ENCODE data around the gene ADAMTSL3. TPM values are rescaled to one million over a fixed set of nuclear protein-coding genes. Genes with fewer than 3 reads are reported as not detected.
"Not testable (repeated sequence)": the region's sequence is repeated elsewhere in the genome, so short reads cannot be mapped to it uniquely, and the experiment has no call there.

Gene ADAMTSL3
- total and polyA plus RNA-seq, 2 donors (not counting 1 experiment from before 2014, with no cell fraction given): 0.01 TPM; not detected in 1

DNA sequence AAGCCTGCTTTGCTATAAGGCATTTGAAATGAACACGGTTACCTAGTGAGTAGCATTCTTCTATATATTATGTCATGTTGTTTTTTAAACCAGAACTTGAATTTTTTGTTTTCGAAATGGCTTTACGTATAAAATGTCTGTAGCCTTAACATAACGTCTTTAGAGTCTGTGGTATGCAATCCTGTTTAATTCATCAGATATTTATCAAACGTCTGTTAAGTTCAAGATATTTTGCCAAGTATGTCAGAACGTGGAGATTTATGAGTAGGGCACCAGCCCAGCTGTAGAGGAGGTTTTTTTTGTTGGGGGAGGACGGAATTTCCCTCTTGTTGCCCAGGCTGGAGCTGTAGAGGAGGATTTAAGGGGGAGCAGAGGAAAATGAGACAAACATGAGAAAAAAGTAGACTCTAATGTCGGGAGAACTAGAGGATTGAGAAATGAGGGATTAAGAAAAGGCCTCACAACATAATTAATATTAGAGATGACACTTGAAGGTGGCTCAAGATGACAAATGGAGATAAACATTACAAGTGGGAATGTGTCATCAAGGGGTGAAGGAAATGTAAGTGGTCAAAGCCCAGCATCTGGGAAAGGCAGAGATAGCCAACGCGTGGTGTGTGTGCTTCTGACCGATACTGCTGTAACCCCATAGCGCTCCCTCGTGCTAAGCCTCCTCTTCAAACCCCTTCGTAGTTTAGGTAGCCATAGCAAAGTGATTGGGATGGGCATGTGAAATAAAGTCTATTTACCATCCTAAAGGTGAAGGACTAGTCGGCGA is 427.7 kb downstream of the ADAMTSL3 start:
- H3K9me3 ChIP-seq (ENCODE audit: control extremely low read depth in 1 of 3, control insufficient read depth in 2 of 3, insufficient read depth in 1 of 3, low read length in 2 of 3): peaks cover 0 to 5% (median 0%) of the 10 kb centered on the region in 3 donors
- ChIA-PET POLR2A (no interaction called here), CTCF (no interaction called here)
- Mint-ChIP-seq H3K27ac (no peak overlapping the region), H3K27me3 (peaks cover 62% of the 10 kb centered on the region), H3K4me1 (peaks cover 14% of the 10 kb centered on the region), H3K4me3 (no peak overlapping the region), H3K9me3 (ENCODE audit: insufficient read depth) (peaks cover 2% of the 10 kb centered on the region)
- no peak overlapping the region for H3K4me3 ChIP-seq (ENCODE audit: control extremely low read depth in 1 of 5, extremely low read depth in 1 of 5, insufficient read depth in 1 of 5, low read depth in 2 of 5, low read length in 4 of 5)
- WGBS (ENCODE audit: insufficient coverage): 98% methylated on average over 7 of the region's 16 CpGs
- H2AFZ ChIP-seq (ENCODE audit: insufficient read depth, low read depth, low read length, poor library complexity, severe bottlenecking): no peak overlapping the region
- ATAC-seq (ENCODE audit: low read depth): no peak
- H3K9ac ChIP-seq (ENCODE audit: low read length): no peak overlapping the region
- TF ChIP-seq, protein P1, sequence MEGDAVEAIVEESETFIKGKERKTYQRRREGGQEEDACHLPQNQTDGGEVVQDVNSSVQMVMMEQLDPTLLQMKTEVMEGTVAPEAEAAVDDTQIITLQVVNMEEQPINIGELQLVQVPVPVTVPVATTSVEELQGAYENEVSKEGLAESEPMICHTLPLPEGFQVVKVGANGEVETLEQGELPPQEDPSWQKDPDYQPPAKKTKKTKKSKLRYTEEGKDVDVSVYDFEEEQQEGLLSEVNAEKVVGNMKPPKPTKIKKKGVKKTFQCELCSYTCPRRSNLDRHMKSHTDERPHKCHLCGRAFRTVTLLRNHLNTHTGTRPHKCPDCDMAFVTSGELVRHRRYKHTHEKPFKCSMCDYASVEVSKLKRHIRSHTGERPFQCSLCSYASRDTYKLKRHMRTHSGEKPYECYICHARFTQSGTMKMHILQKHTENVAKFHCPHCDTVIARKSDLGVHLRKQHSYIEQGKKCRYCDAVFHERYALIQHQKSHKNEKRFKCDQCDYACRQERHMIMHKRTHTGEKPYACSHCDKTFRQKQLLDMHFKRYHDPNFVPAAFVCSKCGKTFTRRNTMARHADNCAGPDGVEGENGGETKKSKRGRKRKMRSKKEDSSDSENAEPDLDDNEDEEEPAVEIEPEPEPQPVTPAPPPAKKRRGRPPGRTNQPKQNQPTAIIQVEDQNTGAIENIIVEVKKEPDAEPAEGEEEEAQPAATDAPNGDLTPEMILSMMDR (IDR thresholded peaks at IDR 0.05): no peak
- TF ChIP-seq EZH2 (IDR thresholded peaks at IDR 0.05; ENCODE audit: borderline replicate concordance, insufficient read depth, low read depth, low read length, poor library complexity, severe bottlenecking): no peak
- peaks cover 0 to 24% (median 20%) of the 10 kb centered on the region in 4 experiments for H3K27me3 ChIP-seq (replicated peaks in 1 of 4; ENCODE audit: control extremely low read depth in 1 of 4, control insufficient read depth in 3 of 4, insufficient read depth in 4 of 4, low read length in 3 of 4)
- H3K4me2 ChIP-seq (replicated peaks; ENCODE audit: low read depth, low read length, poor library complexity, severe bottlenecking): no peak overlapping the region
- H3K4me1 ChIP-seq (ENCODE audit: control insufficient read depth in 2 of 2, insufficient read depth in 2 of 2, low read length in 2 of 2): peaks cover 10% of the 10 kb centered on the region in 2 donors
- intact Hi-C loops (cut with micrococcal nuclease): no loop called here
- H4K20me1 ChIP-seq (ENCODE audit: control insufficient read depth, insufficient read depth, low read length, poor library complexity, severe bottlenecking): no peaks in the 10 kb centered on the region
- no peak for DNase-seq
- no peaks in the 10 kb centered on the region for H3K36me3 ChIP-seq (replicated peaks in 1 of 2; ENCODE audit: control extremely low read depth in 1 of 2, control insufficient read depth in 1 of 2, extremely low read depth in 1 of 2, insufficient read depth in 2 of 2, low read length in 1 of 2)
- H3K27ac ChIP-seq (ENCODE audit: low read length in 2 of 2): no peak overlapping the region
- no peaks in the 10 kb centered on the region for H3K79me2 ChIP-seq (ENCODE audit: control insufficient read depth, insufficient read depth, low read length)

GRCh38 chr15:84082739-84083138 is 428.8 kb downstream of the ADAMTSL3 start:
- intact Hi-C loops (cut with micrococcal nuclease): no loop called here
- TF ChIP-seq, protein P1 (IDR thresholded peaks at IDR 0.05): no peak
- no peak for TF ChIP-seq EZH2 (IDR thresholded peaks at IDR 0.05; ENCODE audit: borderline replicate concordance, insufficient read depth, low read depth, low read length, poor library complexity, severe bottlenecking)
- DNase-seq (no peak), ATAC-seq (ENCODE audit: low read depth) (no peak)
- Histone ChIP-seq H3K27me3 (replicated peaks in 1 of 4; ENCODE audit: control extremely low read depth in 1 of 4, control insufficient read depth in 3 of 4, insufficient read depth in 4 of 4, low read length in 3 of 4) (peaks cover 0 to 24% (median 21%) of the 10 kb centered on the region in 4 experiments), H3K4me3 (ENCODE audit: control extremely low read depth in 1 of 5, extremely low read depth in 1 of 5, insufficient read depth in 1 of 5, low read depth in 2 of 5, low read length in 4 of 5) (no peak overlapping the region), H3K36me3 (replicated peaks in 1 of 2; ENCODE audit: control extremely low read depth in 1 of 2, control insufficient read depth in 1 of 2, extremely low read depth in 1 of 2, insufficient read depth in 2 of 2, low read length in 1 of 2) (no peaks in the 10 kb centered on the region), H3K9ac (ENCODE audit: low read length) (no peak overlapping the region), H3K79me2 (ENCODE audit: control insufficient read depth, insufficient read depth, low read length) (no peaks in the 10 kb centered on the region), H2AFZ (ENCODE audit: insufficient read depth, low read depth, low read length, poor library complexity, severe bottlenecking) (no peak overlapping the region), H3K9me3 (ENCODE audit: control extremely low read depth in 1 of 3, control insufficient read depth in 2 of 3, insufficient read depth in 1 of 3, low read length in 2 of 3) (peaks cover 0 to 5% (median 0%) of the 10 kb centered on the region in 3 donors), H3K4me1 (ENCODE audit: control insufficient read depth in 2 of 2, insufficient read depth in 2 of 2, low read length in 2 of 2) (peaks cover 10% of the 10 kb centered on the region in 2 donors), H4K20me1 (ENCODE audit: control insufficient read depth, insufficient read depth, low read length, poor library complexity, severe bottlenecking) (no peaks in the 10 kb centered on the region), H3K27ac (ENCODE audit: low read length in 2 of 2) (no peak overlapping the region), H3K4me2 (replicated peaks; ENCODE audit: low read depth, low read length, poor library complexity, severe bottlenecking) (no peak overlapping the region)
- Mint-ChIP-seq H3K9me3 (ENCODE audit: insufficient read depth) (peaks cover 2% of the 10 kb centered on the region), H3K27ac (no peak overlapping the region), H3K4me3 (no peak overlapping the region), H3K4me1 (peaks cover 14% of the 10 kb centered on the region), H3K27me3 (peaks cover 54% of the 10 kb centered on the region)
- POLR2A ChIA-PET: no interaction called here
- 100% methylated on average over 1 of the region's 2 CpGs for WGBS (ENCODE audit: insufficient coverage)
- CTCF ChIA-PET: no interaction called here

DNA sequence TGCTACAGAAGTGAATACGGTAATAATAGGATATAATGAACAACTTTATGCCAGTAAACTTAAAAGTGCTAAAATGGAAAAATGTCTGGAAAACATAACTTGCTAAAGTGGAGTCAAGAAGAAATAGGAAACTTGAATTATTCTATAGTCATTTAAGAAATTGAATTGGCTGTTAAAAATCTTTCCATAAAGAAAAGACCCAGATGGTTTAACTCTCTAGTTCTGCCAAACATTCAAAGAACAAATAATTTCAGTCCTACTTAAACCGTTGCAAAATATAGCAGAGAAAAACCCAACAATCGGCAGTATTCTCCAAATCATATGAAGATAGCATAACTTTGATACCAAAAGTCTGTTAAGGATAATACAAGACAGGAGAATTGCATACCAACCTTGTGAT is 432.1 kb downstream of the ADAMTSL3 start:
- H3K27ac ChIP-seq (ENCODE audit: low read length in 2 of 2); H3K9ac ChIP-seq (ENCODE audit: low read length); H3K27ac Mint-ChIP-seq; H3K9me3 ChIP-seq (ENCODE audit: control extremely low read depth in 1 of 3, control insufficient read depth in 2 of 3, insufficient read depth in 1 of 3, low read length in 2 of 3); POLR2A ChIA-PET; H3K4me3 Mint-ChIP-seq; ATAC-seq (ENCODE audit: low read depth); H3K9me3 Mint-ChIP-seq (ENCODE audit: insufficient read depth); intact Hi-C loops (cut with micrococcal nuclease); H2AFZ ChIP-seq (ENCODE audit: insufficient read depth, low read depth, low read length, poor library complexity, severe bottlenecking); H3K4me1 Mint-ChIP-seq; H3K36me3 ChIP-seq (replicated peaks in 1 of 2; ENCODE audit: control extremely low read depth in 1 of 2, control insufficient read depth in 1 of 2, extremely low read depth in 1 of 2, insufficient read depth in 2 of 2, low read length in 1 of 2); CTCF ChIA-PET; H3K4me2 ChIP-seq (replicated peaks; ENCODE audit: low read depth, low read length, poor library complexity, severe bottlenecking); H3K79me2 ChIP-seq (ENCODE audit: control insufficient read depth, insufficient read depth, low read length); DNase-seq; H4K20me1 ChIP-seq (ENCODE audit: control insufficient read depth, insufficient read depth, low read length, poor library complexity, severe bottlenecking); H3K4me3 ChIP-seq (ENCODE audit: control extremely low read depth in 1 of 5, extremely low read depth in 1 of 5, insufficient read depth in 1 of 5, low read depth in 2 of 5, low read length in 4 of 5); H3K4me1 ChIP-seq (ENCODE audit: control insufficient read depth in 2 of 2, insufficient read depth in 2 of 2, low read length in 2 of 2): not testable (repeated sequence)
- H3K27me3 Mint-ChIP-seq: peaks cover 37% of the 10 kb centered on the region
- H3K27me3 ChIP-seq (replicated peaks in 1 of 4; ENCODE audit: control extremely low read depth in 1 of 4, control insufficient read depth in 3 of 4, insufficient read depth in 4 of 4, low read length in 3 of 4): peaks cover 0 to 17% (median 6%) of the 10 kb centered on the region in 4 experiments
- no CpG with 5 or more reads among the region's 3 CpGs for WGBS (ENCODE audit: insufficient coverage)
